SU-DHL-6 (cell line): ENCODE measurements around the gene BBLN.

Experiments used
- EZH2phosphoT487 ChIP-seq: fragments of 200-600 bp; sonication (generic), shearing (Covaris generic); conservative IDR thresholded peaks from 2 replicates; pipeline ENCODE4 v1.6.1; 2018; ENCODE audit warnings: mild to moderate bottlenecking, antibody characterized with exemption, low read length, moderate library complexity, mixed read lengths
- TF ChIP-seq, protein P1 (sequence below): fragments of 200-600 bp; sonication (generic); IDR thresholded peaks from one replicate; pipeline ENCODE4 v1.5.1; 2017; ENCODE audit warnings: antibody characterized with exemption, mild to moderate bottlenecking, low read length, moderate library complexity; ENCODE audit not compliant: insufficient read depth, poor library complexity, severe bottlenecking

DNA sequence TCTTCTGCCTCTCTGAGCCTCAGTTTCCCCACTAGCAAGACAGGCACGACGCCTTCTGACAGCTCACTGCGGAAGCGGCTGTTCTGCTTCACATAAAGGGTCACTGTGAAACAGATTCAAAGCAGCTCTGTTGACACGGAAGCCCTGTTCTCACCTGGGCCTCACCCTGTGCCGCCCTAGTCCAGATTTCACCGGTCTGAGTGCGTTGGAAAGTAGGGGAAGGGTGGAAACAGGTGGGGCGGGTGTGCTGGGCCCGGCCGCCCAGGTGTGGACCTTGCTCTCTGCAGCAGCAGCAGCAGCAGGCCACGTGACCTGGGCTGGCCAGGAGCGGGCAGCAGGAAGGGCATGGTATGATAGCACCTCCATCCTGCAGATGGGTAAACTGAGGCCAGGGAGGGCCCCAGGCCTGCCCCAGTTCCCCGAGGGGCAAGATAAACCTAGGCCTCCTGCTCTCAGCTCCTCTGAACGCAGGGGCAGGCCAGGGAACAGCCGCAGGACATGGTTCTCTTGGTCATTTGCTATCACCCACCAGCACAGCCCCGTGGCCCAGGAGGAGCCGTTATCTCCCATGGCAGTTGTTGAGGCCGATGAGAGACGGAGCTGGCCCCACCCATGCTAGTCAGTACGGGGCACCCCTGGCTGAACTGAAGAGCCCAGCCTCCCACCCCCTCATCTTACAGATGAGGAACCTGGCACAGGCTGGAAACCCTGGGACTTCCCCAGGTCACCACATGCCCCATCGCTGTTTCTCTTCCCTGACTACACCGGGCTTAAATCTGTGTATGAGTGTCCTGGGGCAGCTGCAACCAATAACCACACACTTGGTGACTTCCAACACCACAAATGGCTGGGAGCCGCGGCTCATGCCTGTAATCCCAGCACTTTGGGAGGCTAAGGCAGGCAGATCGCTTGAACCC is 44.6 kb upstream of the BBLN start:
- TF ChIP-seq, protein P1, sequence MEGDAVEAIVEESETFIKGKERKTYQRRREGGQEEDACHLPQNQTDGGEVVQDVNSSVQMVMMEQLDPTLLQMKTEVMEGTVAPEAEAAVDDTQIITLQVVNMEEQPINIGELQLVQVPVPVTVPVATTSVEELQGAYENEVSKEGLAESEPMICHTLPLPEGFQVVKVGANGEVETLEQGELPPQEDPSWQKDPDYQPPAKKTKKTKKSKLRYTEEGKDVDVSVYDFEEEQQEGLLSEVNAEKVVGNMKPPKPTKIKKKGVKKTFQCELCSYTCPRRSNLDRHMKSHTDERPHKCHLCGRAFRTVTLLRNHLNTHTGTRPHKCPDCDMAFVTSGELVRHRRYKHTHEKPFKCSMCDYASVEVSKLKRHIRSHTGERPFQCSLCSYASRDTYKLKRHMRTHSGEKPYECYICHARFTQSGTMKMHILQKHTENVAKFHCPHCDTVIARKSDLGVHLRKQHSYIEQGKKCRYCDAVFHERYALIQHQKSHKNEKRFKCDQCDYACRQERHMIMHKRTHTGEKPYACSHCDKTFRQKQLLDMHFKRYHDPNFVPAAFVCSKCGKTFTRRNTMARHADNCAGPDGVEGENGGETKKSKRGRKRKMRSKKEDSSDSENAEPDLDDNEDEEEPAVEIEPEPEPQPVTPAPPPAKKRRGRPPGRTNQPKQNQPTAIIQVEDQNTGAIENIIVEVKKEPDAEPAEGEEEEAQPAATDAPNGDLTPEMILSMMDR, result no peak
- no peak for TF ChIP-seq EZH2phosphoT487
